ENCODE measurements around the gene TMEM250.

Gene TMEM250

DNA sequence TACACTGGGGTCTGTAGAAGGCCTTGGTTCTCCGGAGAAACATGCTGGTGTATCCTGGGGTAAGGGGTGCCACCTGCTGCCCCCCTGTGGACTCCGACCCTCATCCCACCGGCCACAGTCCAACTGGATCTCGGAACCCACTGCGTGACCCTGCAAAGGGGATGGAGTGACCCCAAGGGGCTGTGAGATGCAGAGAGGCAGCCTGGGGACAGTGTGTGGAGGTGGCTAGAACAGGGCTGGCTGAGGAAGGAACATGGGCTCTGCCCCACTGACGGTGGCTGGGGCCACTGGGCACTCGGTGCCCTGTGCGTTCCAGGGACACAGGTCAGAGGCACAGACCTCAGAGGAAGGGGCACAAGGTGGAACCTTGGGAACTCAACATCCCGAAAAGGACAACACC is 25.9 kb downstream of the TMEM250 start:
- no peak overlapping the region for H3K4me3 ChIP-seq (ENCODE audit: low read depth, low read length)

DNA sequence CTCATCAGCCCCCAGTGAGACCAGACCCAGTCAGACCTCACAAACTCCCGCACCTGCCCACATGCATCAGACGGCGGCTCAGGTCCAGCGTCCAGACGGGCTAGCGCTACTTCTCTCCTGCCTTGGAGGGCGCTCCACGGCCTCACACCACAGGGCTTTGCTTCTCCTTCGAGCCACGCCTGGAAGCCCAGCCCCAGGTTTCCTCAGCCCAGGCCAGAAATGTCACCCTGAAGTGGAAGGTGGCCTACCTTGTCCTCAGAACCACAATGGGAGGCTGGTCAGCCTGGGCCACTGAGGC is 26.4 kb downstream of the TMEM250 start:
- no peak for DNase-seq (ENCODE audit: low read depth)
- TF ChIP-seq MYC (IDR thresholded peaks at IDR 0.05; ENCODE audit: low read depth, low read length) (no peak), POLR2A (IDR thresholded peaks at IDR 0.05; ENCODE audit: extremely low read depth, insufficient read length) (no peak)
- TF ChIP-seq, protein P1, sequence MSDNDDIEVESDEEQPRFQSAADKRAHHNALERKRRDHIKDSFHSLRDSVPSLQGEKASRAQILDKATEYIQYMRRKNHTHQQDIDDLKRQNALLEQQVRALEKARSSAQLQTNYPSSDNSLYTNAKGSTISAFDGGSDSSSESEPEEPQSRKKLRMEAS (IDR thresholded peaks at IDR 0.05; ENCODE audit: low read depth, low read length) = no peak
- TF ChIP-seq, protein P2, sequence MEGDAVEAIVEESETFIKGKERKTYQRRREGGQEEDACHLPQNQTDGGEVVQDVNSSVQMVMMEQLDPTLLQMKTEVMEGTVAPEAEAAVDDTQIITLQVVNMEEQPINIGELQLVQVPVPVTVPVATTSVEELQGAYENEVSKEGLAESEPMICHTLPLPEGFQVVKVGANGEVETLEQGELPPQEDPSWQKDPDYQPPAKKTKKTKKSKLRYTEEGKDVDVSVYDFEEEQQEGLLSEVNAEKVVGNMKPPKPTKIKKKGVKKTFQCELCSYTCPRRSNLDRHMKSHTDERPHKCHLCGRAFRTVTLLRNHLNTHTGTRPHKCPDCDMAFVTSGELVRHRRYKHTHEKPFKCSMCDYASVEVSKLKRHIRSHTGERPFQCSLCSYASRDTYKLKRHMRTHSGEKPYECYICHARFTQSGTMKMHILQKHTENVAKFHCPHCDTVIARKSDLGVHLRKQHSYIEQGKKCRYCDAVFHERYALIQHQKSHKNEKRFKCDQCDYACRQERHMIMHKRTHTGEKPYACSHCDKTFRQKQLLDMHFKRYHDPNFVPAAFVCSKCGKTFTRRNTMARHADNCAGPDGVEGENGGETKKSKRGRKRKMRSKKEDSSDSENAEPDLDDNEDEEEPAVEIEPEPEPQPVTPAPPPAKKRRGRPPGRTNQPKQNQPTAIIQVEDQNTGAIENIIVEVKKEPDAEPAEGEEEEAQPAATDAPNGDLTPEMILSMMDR (IDR thresholded peaks at IDR 0.05; ENCODE audit: low read depth, low read length) = no peak
- H3K4me3 ChIP-seq (ENCODE audit: low read depth, low read length) = no peak overlapping the region

More for the DNA sequence above, 25.9 kb downstream of the TMEM250 start:
- TF ChIP-seq MYC (IDR thresholded peaks at IDR 0.05; ENCODE audit: low read depth, low read length) (no peak), POLR2A (IDR thresholded peaks at IDR 0.05; ENCODE audit: extremely low read depth, insufficient read length) (no peak)
- TF ChIP-seq, protein P2 (IDR thresholded peaks at IDR 0.05; ENCODE audit: low read depth, low read length) = no peak
- TF ChIP-seq, protein P1 (IDR thresholded peaks at IDR 0.05; ENCODE audit: low read depth, low read length) = no peak
- DNase-seq (ENCODE audit: low read depth) = no peak

DNA sequence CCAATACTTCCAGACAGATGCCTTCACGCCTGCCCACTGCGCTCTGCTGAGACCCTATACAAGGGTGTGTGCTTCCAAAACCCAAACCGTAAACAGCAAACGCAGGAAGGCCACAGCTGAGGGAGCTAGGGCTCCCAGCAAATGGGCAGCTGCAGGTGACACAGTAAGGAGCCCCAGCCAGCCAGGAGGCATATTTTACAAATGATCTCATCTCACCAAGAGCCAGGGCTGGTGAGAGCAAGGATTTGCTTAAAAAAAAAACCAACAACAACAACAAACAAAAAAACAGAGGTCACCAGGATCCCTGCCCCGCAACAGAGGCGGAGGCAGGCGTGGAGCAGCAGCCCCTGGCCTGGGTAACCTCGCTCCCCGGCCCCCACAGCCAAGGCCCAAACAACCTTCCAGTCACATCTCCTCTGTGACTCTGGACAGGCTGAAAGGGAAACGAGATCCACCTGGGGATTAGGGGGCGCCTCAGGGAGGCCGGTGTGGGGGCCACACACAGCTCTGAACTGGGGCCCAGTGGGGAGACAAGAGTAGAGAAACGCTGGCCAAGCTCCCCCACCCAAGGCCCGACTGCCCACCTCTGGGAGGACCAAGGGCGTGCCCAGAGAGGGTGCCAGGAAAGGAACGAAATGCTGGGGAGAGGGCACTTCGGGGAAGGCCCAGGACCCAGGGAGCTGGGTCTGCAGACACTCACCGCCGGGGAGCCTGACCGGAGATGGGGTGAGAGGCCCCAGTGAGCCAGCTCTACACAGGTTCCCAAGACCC is 26.9 kb downstream of the TMEM250 start:
- no peak for DNase-seq (ENCODE audit: low read depth)
- no peak for TF ChIP-seq MYC (IDR thresholded peaks at IDR 0.05; ENCODE audit: low read depth, low read length)
- no peak for TF ChIP-seq POLR2A (IDR thresholded peaks at IDR 0.05; ENCODE audit: extremely low read depth, insufficient read length)
- TF ChIP-seq, protein P2 (IDR thresholded peaks at IDR 0.05; ENCODE audit: low read depth, low read length) = no peak
- TF ChIP-seq, protein P1 (IDR thresholded peaks at IDR 0.05; ENCODE audit: low read depth, low read length) = no peak
- H3K4me3 ChIP-seq (ENCODE audit: low read depth, low read length) = no peak overlapping the region

DNA sequence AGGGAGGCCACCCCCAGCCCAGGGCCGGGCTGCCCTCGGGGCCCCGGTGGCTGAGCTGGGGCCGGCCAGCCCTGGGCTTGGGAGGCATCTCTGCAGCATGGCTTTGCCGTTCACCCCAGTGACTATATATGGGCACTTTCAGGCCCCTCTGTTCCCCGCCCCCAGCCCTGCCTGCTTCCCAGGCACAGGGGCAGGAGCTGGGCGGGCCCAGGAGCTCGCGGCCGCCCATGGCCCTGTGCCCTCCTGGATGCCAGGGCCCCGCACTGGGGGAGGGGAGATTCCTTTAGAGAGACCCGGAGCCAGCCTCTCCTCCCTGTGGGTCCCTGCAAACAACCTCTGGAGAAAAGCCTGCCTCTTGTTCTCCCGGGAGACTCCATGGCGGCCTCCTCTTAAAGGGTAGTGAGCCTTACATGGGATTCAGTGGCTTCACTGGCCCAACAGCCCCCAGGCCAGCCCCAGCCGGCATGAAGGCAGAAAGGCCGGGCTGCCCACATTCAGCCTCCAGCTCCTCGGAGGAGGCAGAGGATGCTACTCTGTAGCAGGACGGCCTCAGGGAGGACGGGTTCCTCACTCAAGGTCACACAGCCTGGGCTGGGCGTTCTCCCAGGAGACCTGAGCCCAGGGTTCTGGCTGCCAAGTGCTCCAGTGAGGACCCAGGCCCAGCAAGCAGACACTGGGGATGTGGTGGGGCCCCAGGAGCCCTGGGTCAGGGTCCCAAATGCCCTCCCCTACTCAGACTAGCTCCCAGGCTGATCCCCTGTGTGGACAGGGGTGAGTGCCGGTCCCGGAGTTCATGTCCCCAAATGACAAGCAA is 27.7 kb downstream of the TMEM250 start:
- no peak overlapping the region for H3K4me3 ChIP-seq (ENCODE audit: low read depth, low read length)
- DNase-seq (ENCODE audit: low read depth) = no peak
- TF ChIP-seq MYC (IDR thresholded peaks at IDR 0.05; ENCODE audit: low read depth, low read length) = no peak
- TF ChIP-seq, protein P2 (IDR thresholded peaks at IDR 0.05; ENCODE audit: low read depth, low read length) = no peak
- no peak for TF ChIP-seq POLR2A (IDR thresholded peaks at IDR 0.05; ENCODE audit: extremely low read depth, insufficient read length)
- TF ChIP-seq, protein P1 (IDR thresholded peaks at IDR 0.05; ENCODE audit: low read depth, low read length) = no peak

DNA sequence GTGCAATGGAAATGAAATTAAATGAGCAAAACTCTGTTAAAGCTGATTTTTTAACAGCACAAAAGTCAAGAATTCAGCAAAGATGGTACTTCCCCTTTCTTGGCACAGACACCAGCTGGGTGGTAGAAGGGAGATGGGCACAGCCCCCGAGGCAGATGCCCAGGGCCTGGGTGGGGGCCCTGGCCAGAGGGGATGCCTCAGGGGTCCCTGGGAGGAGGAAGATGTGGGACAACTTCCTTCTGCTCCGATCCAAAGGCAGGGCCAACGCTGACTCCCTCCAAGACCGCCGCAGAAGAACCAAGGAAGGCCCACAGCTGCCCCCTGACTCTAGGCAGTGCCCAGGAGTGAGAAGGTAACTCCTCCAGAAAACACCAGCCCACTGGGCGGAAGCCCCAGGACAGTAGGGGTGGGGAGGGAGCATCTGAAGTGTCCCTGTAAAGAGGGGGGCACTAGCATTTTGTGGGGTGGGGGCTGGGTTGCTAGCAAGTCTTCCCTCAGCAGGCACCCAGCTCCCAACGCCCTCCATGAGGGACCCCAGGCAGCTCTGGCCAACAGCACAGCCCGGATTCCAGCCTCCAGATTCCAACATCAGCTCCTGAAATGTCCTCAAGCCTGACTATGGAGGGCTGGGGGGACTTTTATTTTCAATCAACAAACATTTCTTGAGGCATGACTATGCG is 28.5 kb downstream of the TMEM250 start:
- TF ChIP-seq MYC (IDR thresholded peaks at IDR 0.05; ENCODE audit: low read depth, low read length) = no peak
- TF ChIP-seq, protein P1 (IDR thresholded peaks at IDR 0.05; ENCODE audit: low read depth, low read length) = no peak
- TF ChIP-seq, protein P2 (IDR thresholded peaks at IDR 0.05; ENCODE audit: low read depth, low read length) = no peak
- TF ChIP-seq POLR2A (IDR thresholded peaks at IDR 0.05; ENCODE audit: extremely low read depth, insufficient read length) = no peak
- peak; percentile 55 for DNase-seq (ENCODE audit: low read depth)
- peak overlapping the region; percentile 21 for H3K4me3 ChIP-seq (ENCODE audit: low read depth, low read length)
